ENCODE measurements around the gene FGFR3. TPM values are rescaled to one million over a fixed set of nuclear protein-coding genes. Genes with fewer than 3 reads are reported as not detected.
"Not testable (repeated sequence)": the region's sequence is repeated elsewhere in the genome, so short reads cannot be mapped to it uniquely, and the experiment has no call there.

The FGFR3 gene
- total and polyA plus RNA-seq, 10 donors: 1.0 to 7.5 (median 3.5) TPM

- DNase-seq: no peak
- H3K27ac ChIP-seq: no peak overlapping the region
- H3K9me3 ChIP-seq: no peaks in the 10 kb centered on the region
- peaks cover 0 to 25% (median 14%) of the 10 kb centered on the region in 6 donors for H3K4me1 ChIP-seq
- H3K4me3 ChIP-seq: no peak overlapping the region
- intact Hi-C loops (cut with DNase I; ENCODE audit: low total_unique reads): no loop called here
- no peaks in the 10 kb centered on the region for H3K27me3 ChIP-seq (replicated peaks in 1 of 7)
- peaks cover 0 to 78% (median 64%) of the 10 kb centered on the region in 6 donors for H3K36me3 ChIP-seq
- TF ChIP-seq POLR2AphosphoS5 (IDR thresholded peaks at IDR 0.05) (no peak), POLR2A (IDR thresholded peaks at IDR 0.05) (no peak)
- TF ChIP-seq, protein P1, sequence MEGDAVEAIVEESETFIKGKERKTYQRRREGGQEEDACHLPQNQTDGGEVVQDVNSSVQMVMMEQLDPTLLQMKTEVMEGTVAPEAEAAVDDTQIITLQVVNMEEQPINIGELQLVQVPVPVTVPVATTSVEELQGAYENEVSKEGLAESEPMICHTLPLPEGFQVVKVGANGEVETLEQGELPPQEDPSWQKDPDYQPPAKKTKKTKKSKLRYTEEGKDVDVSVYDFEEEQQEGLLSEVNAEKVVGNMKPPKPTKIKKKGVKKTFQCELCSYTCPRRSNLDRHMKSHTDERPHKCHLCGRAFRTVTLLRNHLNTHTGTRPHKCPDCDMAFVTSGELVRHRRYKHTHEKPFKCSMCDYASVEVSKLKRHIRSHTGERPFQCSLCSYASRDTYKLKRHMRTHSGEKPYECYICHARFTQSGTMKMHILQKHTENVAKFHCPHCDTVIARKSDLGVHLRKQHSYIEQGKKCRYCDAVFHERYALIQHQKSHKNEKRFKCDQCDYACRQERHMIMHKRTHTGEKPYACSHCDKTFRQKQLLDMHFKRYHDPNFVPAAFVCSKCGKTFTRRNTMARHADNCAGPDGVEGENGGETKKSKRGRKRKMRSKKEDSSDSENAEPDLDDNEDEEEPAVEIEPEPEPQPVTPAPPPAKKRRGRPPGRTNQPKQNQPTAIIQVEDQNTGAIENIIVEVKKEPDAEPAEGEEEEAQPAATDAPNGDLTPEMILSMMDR (IDR thresholded peaks at IDR 0.05 in 8 of 11, conservative IDR thresholded peaks at IDR 0.05 in 3 of 11): no peak
- WGBS, 5 donors: 89 to 96% (median 93%) methylated on average over 7 to 8 of the region's 8 CpGs
Measured at GRCh38 chr4:1831331-1831730, 38.2 kb downstream of the FGFR3 start.

- TF ChIP-seq, protein P1 (IDR thresholded peaks at IDR 0.05 in 8 of 11, conservative IDR thresholded peaks at IDR 0.05 in 3 of 11): no peak
- no peak for TF ChIP-seq POLR2AphosphoS5 (IDR thresholded peaks at IDR 0.05)
- no peak for TF ChIP-seq POLR2A (IDR thresholded peaks at IDR 0.05)
Measured at GRCh38 chr4:1832690-1833089, 39.6 kb downstream of the FGFR3 start.

GRCh38 chr4:1833307-1834046 is 40.4 kb downstream of the FGFR3 start:
- peak overlapping the region in 1 of 8 donors; percentile 22 for H3K27ac ChIP-seq
- peaks cover 0 to 92% (median 71%) of the 10 kb centered on the region in 6 donors for H3K36me3 ChIP-seq
- no peak overlapping the region for H3K4me3 ChIP-seq
- H3K27me3 ChIP-seq (replicated peaks in 1 of 7): no peaks in the 10 kb centered on the region
- intact Hi-C loops (cut with DNase I; ENCODE audit: low total_unique reads): no loop called here
- 77 to 92% (median 84%) methylated on average over 7 to 14 of the region's 14 CpGs for WGBS, 5 donors
- no peak for DNase-seq
- TF ChIP-seq POLR2A (IDR thresholded peaks at IDR 0.05): no peak
- no peak for TF ChIP-seq POLR2AphosphoS5 (IDR thresholded peaks at IDR 0.05)
- TF ChIP-seq, protein P1 (IDR thresholded peaks at IDR 0.05 in 8 of 11, conservative IDR thresholded peaks at IDR 0.05 in 3 of 11): no peak
- no peaks in the 10 kb centered on the region for H3K9me3 ChIP-seq
- H3K4me1 ChIP-seq: peaks cover 0 to 25% (median 14%) of the 10 kb centered on the region in 6 donors

More at GRCh38 chr4:1832690-1833089, 39.6 kb downstream of the FGFR3 start:
- Histone ChIP-seq H3K4me3 (no peak overlapping the region), H3K4me1 (peaks cover 0 to 25% (median 14%) of the 10 kb centered on the region in 6 donors), H3K27me3 (replicated peaks in 1 of 7) (no peaks in the 10 kb centered on the region), H3K27ac (no peak overlapping the region), H3K9me3 (no peaks in the 10 kb centered on the region), H3K36me3 (peaks cover 0 to 84% (median 64%) of the 10 kb centered on the region in 6 donors)
- intact Hi-C loops (cut with DNase I; ENCODE audit: low total_unique reads): no loop called here
- no peak for DNase-seq
- WGBS, 5 donors: 82 to 90% (median 86%) methylated on average over 18 of the region's 18 CpGs

DNA sequence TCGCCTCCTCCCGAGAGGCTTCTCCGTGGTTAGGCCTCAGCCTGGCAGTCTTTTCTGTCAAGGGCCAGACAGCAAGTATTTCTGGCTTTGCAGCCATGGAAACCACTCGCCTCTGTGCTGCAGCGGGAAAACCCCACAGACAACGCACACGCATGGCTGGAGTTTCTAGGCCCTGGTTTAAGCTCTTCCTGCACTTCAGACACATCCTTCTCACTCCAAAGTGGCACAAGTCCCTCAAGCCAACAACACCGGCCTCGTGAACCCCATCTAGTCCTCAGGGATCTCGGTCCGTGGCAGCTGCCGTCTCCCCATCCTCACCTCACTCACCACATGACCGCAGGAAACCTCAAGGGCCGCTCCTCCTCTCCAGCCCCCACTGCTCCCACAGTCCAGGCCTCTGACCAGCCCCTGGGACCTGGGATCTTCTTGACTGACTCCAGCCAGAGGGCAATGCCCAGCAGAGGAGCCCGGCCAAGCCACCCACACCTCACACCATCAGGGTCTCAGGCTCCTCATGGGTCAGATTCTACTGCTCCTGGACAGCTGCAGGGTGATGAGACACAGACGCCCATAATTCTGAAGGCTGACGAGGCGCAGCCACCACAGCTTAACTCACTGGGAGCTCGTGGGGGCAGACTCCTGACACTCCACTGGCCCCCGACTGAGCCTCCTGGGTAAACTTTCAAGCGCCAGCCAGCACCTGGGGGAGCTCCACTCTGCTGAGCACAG is 41.1 kb downstream of the FGFR3 start:
- Histone ChIP-seq H3K27me3 (replicated peaks in 1 of 7) (no peaks in the 10 kb centered on the region), H3K4me1 (peaks cover 0 to 25% (median 14%) of the 10 kb centered on the region in 6 donors), H3K9me3 (no peaks in the 10 kb centered on the region), H3K4me3 (no peak overlapping the region), H3K36me3 (peaks cover 0 to 99% (median 78%) of the 10 kb centered on the region in 6 donors), H3K27ac (peak overlapping the region in 2 of 8 donors; percentile 22 to 36)
- TF ChIP-seq, protein P1 (IDR thresholded peaks at IDR 0.05 in 8 of 11, conservative IDR thresholded peaks at IDR 0.05 in 3 of 11): no peak
- TF ChIP-seq POLR2A (IDR thresholded peaks at IDR 0.05): no peak
- no peak for TF ChIP-seq POLR2AphosphoS5 (IDR thresholded peaks at IDR 0.05)
- WGBS, 5 donors: 58 to 81% (median 70%) methylated on average over 13 to 21 of the region's 21 CpGs
- intact Hi-C loops (cut with DNase I; ENCODE audit: low total_unique reads): no loop called here
- DNase-seq: no peak

DNA sequence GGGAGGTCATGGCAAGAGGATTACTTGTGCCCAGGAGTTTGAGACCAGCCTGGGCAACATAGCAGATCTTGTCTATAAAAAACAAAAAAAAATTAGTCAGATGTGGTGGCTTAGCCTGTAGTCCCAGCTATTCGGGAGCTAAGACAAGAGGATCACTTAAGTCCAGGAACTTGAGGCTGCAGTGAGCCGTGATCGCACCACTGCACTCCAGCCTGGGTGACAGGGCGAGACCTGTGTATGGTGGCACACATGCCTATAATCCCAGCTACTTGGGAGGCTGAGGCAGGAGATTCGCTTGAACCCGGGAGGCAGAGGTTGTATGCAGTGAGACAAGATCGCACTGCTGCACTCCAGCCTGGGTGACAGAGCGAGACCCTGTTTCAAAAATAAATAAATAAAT is 42.7 kb downstream of the FGFR3 start:
- H3K27ac ChIP-seq; H3K27me3 ChIP-seq (replicated peaks in 1 of 7); H3K9me3 ChIP-seq; DNase-seq; H3K4me3 ChIP-seq; intact Hi-C loops (cut with DNase I; ENCODE audit: low total_unique reads): not testable (repeated sequence)
- Histone ChIP-seq H3K36me3 (peaks cover 0 to 100% (median 89%) of the 10 kb centered on the region in 6 donors), H3K4me1 (peaks cover 0 to 25% (median 14%) of the 10 kb centered on the region in 6 donors)
- WGBS, 5 donors: 94 to 98% (median 97%) methylated on average over 8 of the region's 8 CpGs
